Fibroblast of villous mesenchyme (primary cell): ENCODE data around the gene MYO10. TPM values are rescaled to one million over a fixed set of nuclear protein-coding genes. Genes with fewer than 3 reads are reported as not detected.
"Not testable (repeated sequence)": the region's sequence is repeated elsewhere in the genome, so short reads cannot be mapped to it uniquely, and the experiment has no call there.

ENCODE experiments used
- DNase-seq: peaks from one replicate; pipeline ENCODE4 v3.0.0-alpha.2; 2010; ENCODE audit warnings: low read depth
- H3K4me3 ChIP-seq: 2 replicates; pipeline ENCODE4 v1.5.1; 2011; ENCODE audit warnings: low read depth, mild to moderate bottlenecking, low read length
- CTCF ChIP-seq: IDR thresholded peaks from 2 replicates; pipeline ENCODE4 v1.5.1; 2012; ENCODE audit warnings: low read depth, mild to moderate bottlenecking, low read length; ENCODE audit not compliant: insufficient read depth
- total RNA-seq: library from RNA; depleted of rRNA; stranded (reverse); fragments of >200 nt; gene quantifications from 2 replicates; pipeline ENCODE4 v1.2.3, GENCODE V29; 2012

MYO10 gene
- total RNA-seq, 1 donor: 36.7 TPM

- TF ChIP-seq CTCF: no peak
- peak; percentile 70 for DNase-seq
- no peak overlapping the region for H3K4me3 ChIP-seq
Observed at GRCh38 chr5:16656561-16657191, 279.4 kb downstream of the MYO10 start.

- no peak for DNase-seq
- TF ChIP-seq CTCF: no peak
- H3K4me3 ChIP-seq: no peak overlapping the region
Observed at GRCh38 chr5:16654647-16655334, 281.3 kb downstream of the MYO10 start.

- not testable (repeated sequence) for H3K4me3 ChIP-seq, DNase-seq
Observed at GRCh38 chr5:16648739-16649138, 287.3 kb downstream of the MYO10 start.

- no peak for TF ChIP-seq CTCF
- no peak for DNase-seq
- H3K4me3 ChIP-seq: no peak overlapping the region
Observed at GRCh38 chr5:16644301-16644889, 291.7 kb downstream of the MYO10 start.

GRCh38 chr5:16642867-16643266, 293.2 kb downstream of the MYO10 start:
- DNase-seq: no peak
- no peak overlapping the region for H3K4me3 ChIP-seq

GRCh38 chr5:16639206-16639605, 296.9 kb downstream of the MYO10 start:
- no peak for TF ChIP-seq CTCF
- no peak for DNase-seq
- H3K4me3 ChIP-seq: no peak overlapping the region

More at GRCh38 chr5:16642867-16643266, 293.2 kb downstream of the MYO10 start:
- no peak for TF ChIP-seq CTCF

GRCh38 chr5:16628376-16628775, 307.7 kb downstream of the MYO10 start:
- no peak overlapping the region for H3K4me3 ChIP-seq
- DNase-seq: peak; percentile 6
- TF ChIP-seq CTCF: no peak
